HepG2 (cell line): ENCODE measurements around the gene PLEKHH1. TPM values are rescaled to one million over a fixed set of nuclear protein-coding genes. Genes with fewer than 3 reads are reported as not detected.

Experiments
- ATAC-seq: fragments of 200-7000 bp; cut with Tn5 transposase; 3 replicates; pipeline ENCODE4 v1.9.1; 2020; ENCODE audit warnings: mild to moderate bottlenecking, moderate library complexity
- BruUV-seq: library from RNA; stranded (reverse); fragments of 400-500 nt; replicated peaks from 2 replicates; lab custom pipeline; 2021; lab: Mats Ljungman, UMichigan
- CTCF ChIA-PET: fragments of 300-600 bp; formaldehyde crosslinking; extraction: SDS; loops from one replicate; lab custom pipeline; 2021; ENCODE audit warnings: low total read pairs, inconsistent platforms, low intra/inter-chr PET ratio; lab: Yijun Ruan, JAX
- POLR2A ChIA-PET: fragments of 350-600 bp; sonication (Branson Sonifier 250); formaldehyde crosslinking; loops from one replicate; lab custom pipeline; 2020; ENCODE audit warnings: antibody characterized with exemption, inconsistent platforms; lab: Yijun Ruan, JAX
- DNase-seq: peaks from one replicate; pipeline ENCODE4 v3.0.0-alpha.2; 2015; ENCODE audit warnings: low spot score
- FAIRE-seq: peaks from 3 replicates; lab custom pipeline; 2011; peaks lifted over from hg19 to GRCh38; lab: Jason Lieb, UNC
- H2AFZ ChIP-seq: one replicate; pipeline ENCODE4 v1.6.1; 2011; ENCODE audit warnings: low read length, inconsistent platforms
- H3K27ac ChIP-seq: fragments of 300-600 bp; 3 replicates; pipeline ENCODE4 v1.8.0; 2011; ENCODE audit warnings: mixed run types, mild to moderate bottlenecking, mixed read lengths, low read length, inconsistent platforms; ENCODE audit not compliant: insufficient read depth; ENCODE audit errors: extremely low read length
- H3K27me3 ChIP-seq, 2 experiments: fragments of 200-600 bp in 1 of 2; 2 replicates in 1 of 2; 3 replicates in 1 of 2; pipeline versions ENCODE4 v1.6.0 to v1.8.0; 2011; ENCODE audit warnings: low read length in 2 of 2, mild to moderate bottlenecking in 2 of 2, moderate library complexity in 2 of 2, inconsistent platforms in 1 of 2; ENCODE audit not compliant: insufficient read depth in 2 of 2, control insufficient read depth in 1 of 2
- H3K36me3 ChIP-seq, 2 experiments: fragments of 200-600 bp in 1 of 2; replicated peaks in 1 of 2; 2 replicates in 1 of 2; 3 replicates in 1 of 2; pipeline versions ENCODE4 v1.5.1 to v1.8.0; 2011; ENCODE audit warnings: low read length in 2 of 2, inconsistent platforms in 1 of 2; ENCODE audit not compliant: insufficient read depth in 2 of 2, control insufficient read depth in 1 of 2
- H3K4me1 ChIP-seq: 2 replicates; pipeline ENCODE4 v1.5.1; 2012; ENCODE audit warnings: low read length, inconsistent platforms; ENCODE audit not compliant: insufficient read depth
- H3K4me2 ChIP-seq: 2 replicates; pipeline ENCODE4 v1.6.0; 2011; ENCODE audit warnings: low read depth, low read length, inconsistent platforms
- H3K4me3 ChIP-seq, 3 experiments: fragments of 200-600 bp in 1 of 3; sonication (generic), shearing (Covaris generic) in 1 of 3; replicated peaks in 1 of 3; 2 replicates each; pipeline ENCODE4 v1.5.1; 2011 to 2016; ENCODE audit warnings: low read length in 3 of 3, inconsistent platforms in 2 of 3, low read depth in 2 of 3, mild to moderate bottlenecking in 2 of 3, control low read depth in 1 of 3, mixed read lengths in 1 of 3; ENCODE audit not compliant: insufficient read depth in 1 of 3
- H3K79me2 ChIP-seq: one replicate; pipeline ENCODE4 v1.6.1; 2011; ENCODE audit warnings: low read length, inconsistent platforms; ENCODE audit not compliant: insufficient read depth
- H3K9ac ChIP-seq: 2 replicates; pipeline ENCODE4 v1.6.0; 2011; ENCODE audit warnings: mild to moderate bottlenecking, low read depth, low read length, inconsistent platforms; ENCODE audit not compliant: insufficient read depth
- H3K9me3 ChIP-seq: 2 replicates; pipeline ENCODE4 v1.5.1; 2012; ENCODE audit warnings: mild to moderate bottlenecking, low read length
- H4K20me1 ChIP-seq: 2 replicates; pipeline ENCODE4 v1.6.0; 2011; ENCODE audit warnings: inconsistent platforms, mild to moderate bottlenecking, low read length, moderate library complexity; ENCODE audit not compliant: insufficient read depth
- AHDC1 ChIP-seq: sonication (generic); formaldehyde crosslinking; IDR thresholded peaks from 2 replicates; pipeline ENCODE4 v1.5.1; 2020; ENCODE audit warnings: mild to moderate bottlenecking, missing genetic modification reagents, borderline replicate concordance
- CREB1 ChIP-seq, 2 experiments: fragments of 450-650 bp in 1 of 2; IDR thresholded peaks; 2 replicates each; pipeline ENCODE4 v1.6.1; 2016 to 2017; ENCODE audit warnings: control low read depth in 1 of 2, mild to moderate bottlenecking in 1 of 2, missing compliant biosample characterization in 1 of 2, missing genetic modification characterization in 1 of 2
- GLI4 ChIP-seq: sonication (generic); formaldehyde crosslinking; IDR thresholded peaks from 2 replicates; pipeline ENCODE4 v1.5.1; 2020; ENCODE audit warnings: missing genetic modification reagents, mild to moderate bottlenecking, moderate library complexity, borderline replicate concordance
- JDP2 ChIP-seq: sonication (generic); formaldehyde crosslinking; IDR thresholded peaks from 2 replicates; pipeline ENCODE4 v1.8.1; 2022; ENCODE audit warnings: missing genetic modification reagents, borderline replicate concordance
- KLF9 ChIP-seq: IDR thresholded peaks from 2 replicates; pipeline ENCODE4 v1.6.1; 2016; ENCODE audit warnings: low read depth
- NR2F6 ChIP-seq, 2 experiments: IDR thresholded peaks; 2 replicates each; pipeline ENCODE4 v1.6.1; 2016; ENCODE audit warnings: antibody characterized with exemption in 1 of 2, mild to moderate bottlenecking in 1 of 2
- PLRG1 ChIP-seq: fragments of 450-650 bp; conservative IDR thresholded peaks from 2 replicates; pipeline ENCODE4 v1.6.1; 2016
- POLR2A ChIP-seq, 2 experiments: IDR thresholded peaks; 2 replicates each; pipeline ENCODE4 v1.6.1; 2011; ENCODE audit warnings: low read depth in 2 of 2, low read length in 2 of 2, mild to moderate bottlenecking in 1 of 2, moderate library complexity in 1 of 2; ENCODE audit not compliant: insufficient read depth in 1 of 2
- RBAK ChIP-seq: sonication (generic); formaldehyde crosslinking; IDR thresholded peaks from 2 replicates; pipeline ENCODE4 v1.5.1; 2020; ENCODE audit warnings: mild to moderate bottlenecking, missing genetic modification reagents
- ZNF12 ChIP-seq: sonication (generic); formaldehyde crosslinking; IDR thresholded peaks from 2 replicates; pipeline ENCODE4 v1.5.0; 2020; ENCODE audit warnings: missing genetic modification reagents
- ZNF557 ChIP-seq: sonication (generic); formaldehyde crosslinking; IDR thresholded peaks from 2 replicates; pipeline ENCODE4 v1.4.0; 2020; ENCODE audit warnings: missing genetic modification reagents
- ZNF607 ChIP-seq: sonication (generic); formaldehyde crosslinking; IDR thresholded peaks from 2 replicates; pipeline ENCODE4 v1.5.1; 2020; ENCODE audit warnings: missing genetic modification reagents, mild to moderate bottlenecking, borderline replicate concordance
- ZNF766 ChIP-seq: sonication (generic); formaldehyde crosslinking; IDR thresholded peaks from 2 replicates; pipeline ENCODE4 v1.5.0; 2020; ENCODE audit warnings: missing genetic modification reagents, borderline replicate concordance
- WGBS: methylation state at CpG from one replicate; pipeline ENCODE4 v1.1.6; 2017; ENCODE audit warnings: low lambda C conversion rate; 5-methylcytosine and 5-hydroxymethylcytosine counted together
- in situ Hi-C: cut with HindIII; loops from 2 replicates; pipeline ENCODE4 v1.10.0; 2017; ENCODE audit warnings: low pct_unique_long_range_greater_than_20kb; ENCODE audit not compliant: extremely low pct_ligation_motif_present
- intact Hi-C: fragments of 100-400 bp; cut with micrococcal nuclease; formaldehyde crosslinking; loops from one replicate; pipeline ENCODE4 v1.10.0; 2022; ENCODE audit not compliant: unreplicated experiment
- polyA plus RNA-seq, 8 experiments: library from polyadenylated mRNA; depleted of rRNA in 3 of 8; stranded (reverse) in 7 of 8; unstranded in 1 of 8; fragments of >200 nt; fragmentation: Illumina TruSeq in 4 of 8; extraction: Trizol in 4 of 8; gene quantifications; 2 replicates each; pipeline versions ENCODE4 v1.2.1 to v1.2.3, GENCODE V29; 2011 to 2016; ENCODE audit warnings: low read depth in 4 of 8, missing spikeins in 1 of 8, mixed read lengths in 1 of 8; ENCODE audit not compliant: insufficient read depth in 1 of 8
- total RNA-seq, 5 experiments: library from RNA; depleted of rRNA; stranded (reverse); fragments of >200 nt; fragmentation: Illumina TruSeq; extraction: Trizol; gene quantifications; 2 replicates each; pipeline ENCODE4 v1.2.3, GENCODE V29; 2016; ENCODE audit warnings: low read depth in 1 of 5
- TF ChIP-seq, protein P1 (sequence below): sonication (generic); formaldehyde crosslinking; IDR thresholded peaks from 2 replicates; pipeline ENCODE4 v1.5.1; 2020; ENCODE audit warnings: mild to moderate bottlenecking, missing genetic modification reagents, moderate library complexity

The PLEKHH1 gene
- total and polyA plus RNA-seq, 2 of the 13 experiments (the other 11 are each of a cell fraction or from before 2014, with no cell fraction given), result 8.6 to 15.8 TPM

- Histone ChIP-seq H2AFZ (no peak overlapping the region), H3K36me3 (peaks cover 0 to 2% of the 10 kb centered on the region in 2 experiments; a peak in 1 of 5 replicates), H3K4me2 (no peak overlapping the region), H3K4me1 (peaks cover 13% of the 10 kb centered on the region), H4K20me1 (no peaks in the 10 kb centered on the region), H3K79me2 (no peaks in the 10 kb centered on the region), H3K27me3 (no peaks in the 10 kb centered on the region), H3K9me3 (no peaks in the 10 kb centered on the region), H3K4me3 (no peak overlapping the region), H3K27ac (no peak overlapping the region), H3K9ac (no peak overlapping the region)
- no TSS peak for BruUV-seq
- POLR2A ChIA-PET, result no interaction called here
- in situ Hi-C loops, result no loop called here
- ATAC-seq (no peak), FAIRE-seq (no peak), DNase-seq (no peak)
- CTCF ChIA-PET, result no interaction called here
- 49% methylated on average over 3 of the region's 3 CpGs for WGBS
- intact Hi-C loops, result no loop called here
- TF ChIP-seq GLI4 (CRISPR knock-in tag), result no peak
- TF ChIP-seq, protein P1, sequence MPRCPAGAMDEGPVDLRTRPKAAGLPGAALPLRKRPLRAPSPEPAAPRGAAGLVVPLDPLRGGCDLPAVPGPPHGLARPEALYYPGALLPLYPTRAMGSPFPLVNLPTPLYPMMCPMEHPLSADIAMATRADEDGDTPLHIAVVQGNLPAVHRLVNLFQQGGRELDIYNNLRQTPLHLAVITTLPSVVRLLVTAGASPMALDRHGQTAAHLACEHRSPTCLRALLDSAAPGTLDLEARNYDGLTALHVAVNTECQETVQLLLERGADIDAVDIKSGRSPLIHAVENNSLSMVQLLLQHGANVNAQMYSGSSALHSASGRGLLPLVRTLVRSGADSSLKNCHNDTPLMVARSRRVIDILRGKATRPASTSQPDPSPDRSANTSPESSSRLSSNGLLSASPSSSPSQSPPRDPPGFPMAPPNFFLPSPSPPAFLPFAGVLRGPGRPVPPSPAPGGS (CRISPR knock-in tag), result no peak
- TF ChIP-seq ZNF607 (CRISPR knock-in tag), result no peak
- TF ChIP-seq ZNF557 (CRISPR knock-in tag), result no peak
- TF ChIP-seq NR2F6 (IDR thresholded peaks at IDR 0.05), result no peak
- TF ChIP-seq NR2F6 (CRISPR knock-in tag; IDR thresholded peaks at IDR 0.05), result no peak
- no peak for TF ChIP-seq PLRG1
Observed at GRCh38 chr14:67537736-67538135, 4.6 kb downstream of the PLEKHH1 start.

- Histone ChIP-seq H3K27ac (no peak overlapping the region), H3K9ac (no peak overlapping the region), H3K36me3 (peaks cover 0 to 2% of the 10 kb centered on the region in 2 experiments; a peak in 1 of 5 replicates), H4K20me1 (no peaks in the 10 kb centered on the region), H3K79me2 (no peaks in the 10 kb centered on the region), H3K4me3 (no peak overlapping the region), H2AFZ (no peak overlapping the region), H3K4me1 (peaks cover 13% of the 10 kb centered on the region), H3K27me3 (no peaks in the 10 kb centered on the region), H3K9me3 (no peaks in the 10 kb centered on the region), H3K4me2 (no peak overlapping the region)
- no peak for FAIRE-seq
- in situ Hi-C loops (no loop called here), intact Hi-C loops (no loop called here)
- no TSS peak for BruUV-seq
- ChIA-PET CTCF (no interaction called here), POLR2A (no interaction called here)
- ATAC-seq, result no peak
- WGBS, result 83% methylated on average over 2 of the region's 2 CpGs
- no peak for DNase-seq
- no peak for TF ChIP-seq AHDC1 (CRISPR knock-in tag)
- TF ChIP-seq KLF9 (CRISPR knock-in tag), result no peak
- TF ChIP-seq ZNF766, result no peak
- no peak for TF ChIP-seq POLR2A (IDR thresholded peaks at IDR 0.05; ENCODE audit: insufficient read depth in 1 of 2, low read depth in 2 of 2, low read length in 2 of 2)
- TF ChIP-seq ZNF12 (CRISPR knock-in tag), result no peak
- no peak for TF ChIP-seq RBAK (CRISPR knock-in tag)
- TF ChIP-seq CREB1 (IDR thresholded peaks at IDR 0.05), result no peak
- no peak for TF ChIP-seq CREB1 (CRISPR knock-in tag; IDR thresholded peaks at IDR 0.05)
- TF ChIP-seq JDP2, result no peak
Observed at GRCh38 chr14:67538501-67538900, 5.4 kb downstream of the PLEKHH1 start.
